Nephron progenitor cell (in vitro differentiated cells): Measurements from ENCODE around the gene EPB41L5.
A peak's percentile ranks its signal among the peaks of the same experiment; 100 is the strongest.
"Not testable (repeated sequence)": the region's sequence is repeated elsewhere in the genome, so short reads cannot be mapped to it uniquely, and the experiment has no call there.

Experiments
- DNase-seq: peaks from one replicate; pipeline ENCODE4 v3.0.0; 2021
- H3K27ac Mint-ChIP-seq: 2 replicates; pipeline ENCODE4 v1.8.0; 2021; ENCODE audit warnings: mild to moderate bottlenecking, moderate library complexity, mixed read lengths
- H3K27me3 Mint-ChIP-seq: 2 replicates; pipeline ENCODE4 v1.8.0; 2021; ENCODE audit warnings: mild to moderate bottlenecking, low read depth, mixed read lengths; ENCODE audit not compliant: poor library complexity
- H3K36me3 Mint-ChIP-seq: 2 replicates; pipeline ENCODE4 v1.8.0; 2021; ENCODE audit warnings: low read depth, mixed read lengths
- H3K4me1 Mint-ChIP-seq: 2 replicates; pipeline ENCODE4 v1.8.0; 2021; ENCODE audit warnings: mixed read lengths
- H3K4me3 Mint-ChIP-seq: 2 replicates; pipeline ENCODE4 v1.8.0; 2021; ENCODE audit warnings: mild to moderate bottlenecking, moderate library complexity, mixed read lengths
- H3K9me3 Mint-ChIP-seq: 2 replicates; pipeline ENCODE4 v1.8.0; 2021; ENCODE audit warnings: mild to moderate bottlenecking, moderate library complexity, mixed read lengths
- TF ChIP-seq, protein P1 (sequence below): fragments of 200-600 bp; sonication (generic); IDR thresholded peaks from 2 replicates; pipeline ENCODE4 v1.5.0; 2021; ENCODE audit warnings: antibody characterized with exemption

The EPB41L5 gene

DNA sequence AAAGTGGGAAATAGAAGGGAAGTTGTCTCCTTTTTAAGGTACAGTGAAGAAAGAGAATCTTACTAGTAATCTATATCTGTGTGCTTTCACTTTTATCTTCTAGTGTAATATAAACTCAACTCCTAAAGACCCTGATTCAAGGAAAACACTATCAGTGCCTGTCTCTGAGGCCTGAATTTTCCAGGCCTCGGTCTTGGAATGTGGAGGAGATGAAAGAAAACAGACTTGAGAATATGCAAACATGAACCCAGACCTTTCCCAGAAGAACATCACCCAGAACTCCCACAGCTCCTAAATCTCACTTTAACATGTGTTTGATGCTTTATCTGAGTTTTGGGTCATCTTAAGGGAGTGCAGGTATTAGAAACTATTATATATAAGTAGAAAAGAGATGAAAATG is 51.8 kb downstream of the EPB41L5 start:
- no peaks in the 10 kb centered on the region for H3K27me3 Mint-ChIP-seq

DNA sequence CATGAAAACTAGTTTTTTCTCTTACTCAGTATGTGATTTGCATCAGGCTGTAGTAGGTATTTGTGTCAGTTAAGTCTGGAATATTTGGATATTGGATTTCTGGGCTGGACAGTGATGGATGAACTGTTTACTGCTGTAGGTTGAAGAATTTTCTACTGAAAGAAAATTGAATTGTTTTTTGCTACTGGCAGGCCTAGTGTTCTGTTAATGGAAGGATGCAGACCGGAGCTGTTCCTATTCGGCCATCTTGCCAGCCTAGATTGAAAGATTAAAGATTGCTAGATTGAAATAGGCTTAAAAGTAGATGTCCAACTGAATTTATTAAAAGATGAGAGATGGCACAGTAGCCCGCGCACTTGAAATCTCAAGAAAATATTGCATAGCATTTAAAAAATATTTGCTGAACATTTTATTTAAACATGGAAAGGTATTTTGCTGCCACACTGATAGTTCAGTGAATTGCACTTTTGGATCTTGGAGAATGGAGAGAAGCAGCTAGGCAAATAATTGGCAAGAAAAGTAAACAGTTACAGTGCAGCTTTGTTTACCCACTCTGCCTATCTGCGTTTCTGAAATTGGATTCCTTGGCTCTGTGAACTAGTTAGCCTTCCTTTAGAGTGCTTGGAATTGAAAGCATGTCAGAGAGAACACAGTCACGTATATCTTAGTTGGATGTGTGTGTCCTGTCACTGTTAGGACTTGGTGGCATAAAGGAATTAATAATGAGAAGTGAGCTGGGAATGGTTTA is 54.1 kb downstream of the EPB41L5 start:
- no peak overlapping the region for H3K4me3 Mint-ChIP-seq
- TF ChIP-seq, protein P1, sequence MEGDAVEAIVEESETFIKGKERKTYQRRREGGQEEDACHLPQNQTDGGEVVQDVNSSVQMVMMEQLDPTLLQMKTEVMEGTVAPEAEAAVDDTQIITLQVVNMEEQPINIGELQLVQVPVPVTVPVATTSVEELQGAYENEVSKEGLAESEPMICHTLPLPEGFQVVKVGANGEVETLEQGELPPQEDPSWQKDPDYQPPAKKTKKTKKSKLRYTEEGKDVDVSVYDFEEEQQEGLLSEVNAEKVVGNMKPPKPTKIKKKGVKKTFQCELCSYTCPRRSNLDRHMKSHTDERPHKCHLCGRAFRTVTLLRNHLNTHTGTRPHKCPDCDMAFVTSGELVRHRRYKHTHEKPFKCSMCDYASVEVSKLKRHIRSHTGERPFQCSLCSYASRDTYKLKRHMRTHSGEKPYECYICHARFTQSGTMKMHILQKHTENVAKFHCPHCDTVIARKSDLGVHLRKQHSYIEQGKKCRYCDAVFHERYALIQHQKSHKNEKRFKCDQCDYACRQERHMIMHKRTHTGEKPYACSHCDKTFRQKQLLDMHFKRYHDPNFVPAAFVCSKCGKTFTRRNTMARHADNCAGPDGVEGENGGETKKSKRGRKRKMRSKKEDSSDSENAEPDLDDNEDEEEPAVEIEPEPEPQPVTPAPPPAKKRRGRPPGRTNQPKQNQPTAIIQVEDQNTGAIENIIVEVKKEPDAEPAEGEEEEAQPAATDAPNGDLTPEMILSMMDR, result no peak
- peaks cover 30% of the 10 kb centered on the region for H3K4me1 Mint-ChIP-seq
- DNase-seq, result no peak
- no peaks in the 10 kb centered on the region for H3K27me3 Mint-ChIP-seq
- peak overlapping the region; percentile 49 for H3K27ac Mint-ChIP-seq
- peaks cover 46% of the 10 kb centered on the region for H3K9me3 Mint-ChIP-seq
- peaks cover 56% of the 10 kb centered on the region for H3K36me3 Mint-ChIP-seq

More for the DNA sequence above, 51.8 kb downstream of the EPB41L5 start:
- H3K9me3 Mint-ChIP-seq, result peaks cover 29% of the 10 kb centered on the region
- no peak overlapping the region for H3K4me3 Mint-ChIP-seq
- H3K27ac Mint-ChIP-seq, result peak overlapping the region; percentile 77
- TF ChIP-seq, protein P1, result no peak
- no peak for DNase-seq
- H3K36me3 Mint-ChIP-seq, result peaks cover 52% of the 10 kb centered on the region
- peaks cover 32% of the 10 kb centered on the region for H3K4me1 Mint-ChIP-seq

DNA sequence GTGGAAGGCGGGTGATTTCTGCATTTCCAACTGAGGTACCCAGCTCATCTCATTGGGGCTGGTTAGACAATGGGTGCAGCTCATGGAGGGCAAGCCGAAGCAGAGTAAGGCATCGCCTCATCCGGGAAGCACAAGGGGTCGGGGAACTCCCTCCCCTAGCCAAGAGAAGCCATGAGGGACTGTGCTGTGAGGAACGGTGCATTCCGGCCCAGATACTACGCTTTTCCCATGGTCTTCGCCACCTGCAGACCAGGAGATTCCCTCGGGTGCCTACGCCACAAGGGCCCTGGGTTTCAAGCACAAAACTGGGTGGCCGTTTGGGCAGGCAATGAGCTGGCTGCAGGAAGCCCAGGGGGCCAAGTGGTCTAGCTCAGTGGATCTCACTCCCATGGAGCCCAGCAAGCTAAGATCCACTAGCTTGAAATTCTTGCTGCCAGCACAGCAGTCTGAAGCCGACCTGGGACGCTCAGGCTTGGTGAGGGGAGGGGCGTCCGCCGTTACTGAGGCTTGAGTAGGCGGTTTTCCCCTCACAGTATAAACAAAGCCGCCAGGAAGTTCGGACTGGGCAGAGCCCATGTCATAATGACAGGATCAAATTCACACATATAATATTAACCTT is 55.3 kb downstream of the EPB41L5 start:
- peaks cover 46% of the 10 kb centered on the region for H3K9me3 Mint-ChIP-seq
- not testable (repeated sequence) for DNase-seq
- H3K4me1 Mint-ChIP-seq, result peaks cover 30% of the 10 kb centered on the region

DNA sequence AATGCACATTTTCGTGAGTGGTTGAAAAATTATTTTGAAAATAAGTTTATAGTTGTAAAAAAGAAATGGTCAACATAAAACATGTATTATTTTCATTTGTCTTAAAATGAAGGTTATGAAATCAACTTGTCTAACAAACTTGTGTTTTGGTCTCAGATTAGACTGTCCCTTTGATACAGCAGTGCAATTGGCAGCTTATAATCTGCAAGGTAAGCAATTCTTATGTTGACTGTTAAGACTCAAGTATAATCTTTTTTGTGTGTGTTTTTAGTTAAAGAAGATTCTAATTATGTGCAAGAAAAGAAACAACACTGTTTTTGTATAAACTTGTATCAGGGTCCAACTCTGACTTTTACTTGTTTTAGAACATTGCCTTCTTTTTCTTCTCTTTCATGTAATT is 62.7 kb downstream of the EPB41L5 start:
- peaks cover 25% of the 10 kb centered on the region for H3K9me3 Mint-ChIP-seq
- no peak overlapping the region for H3K27ac Mint-ChIP-seq
- TF ChIP-seq, protein P1, result no peak
- DNase-seq, result no peak
- no peaks in the 10 kb centered on the region for H3K27me3 Mint-ChIP-seq
- no peak overlapping the region for H3K4me3 Mint-ChIP-seq
- H3K4me1 Mint-ChIP-seq, result no peaks in the 10 kb centered on the region
- H3K36me3 Mint-ChIP-seq, result peaks cover 72% of the 10 kb centered on the region

More for the DNA sequence above, 55.3 kb downstream of the EPB41L5 start:
- H3K27ac Mint-ChIP-seq, H3K4me3 Mint-ChIP-seq, H3K27me3 Mint-ChIP-seq: not testable (repeated sequence)
- H3K36me3 Mint-ChIP-seq, result peaks cover 55% of the 10 kb centered on the region

DNA sequence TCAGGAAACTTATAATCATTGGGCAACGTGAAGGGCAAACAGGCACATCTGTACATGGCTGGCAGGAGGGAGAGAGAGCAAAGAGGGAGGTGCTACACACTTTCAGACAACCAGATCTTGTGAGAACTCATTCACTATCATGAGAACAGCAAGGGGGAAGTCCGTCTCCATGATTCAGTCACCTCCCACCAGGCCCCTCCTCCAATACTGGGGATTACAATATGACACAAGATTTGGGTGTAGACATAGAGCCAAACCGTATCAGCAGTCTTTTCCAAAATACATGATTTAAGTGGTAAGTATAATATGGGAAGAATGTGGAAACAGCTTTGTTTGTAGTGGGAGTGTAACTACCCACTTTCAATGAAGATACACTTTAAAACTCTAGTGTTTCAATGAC is 65.0 kb downstream of the EPB41L5 start:
- TF ChIP-seq, protein P1, result no peak
- H3K36me3 Mint-ChIP-seq, result peaks cover 80% of the 10 kb centered on the region
- DNase-seq, result no peak
- H3K4me3 Mint-ChIP-seq, result no peak overlapping the region
- peaks cover 31% of the 10 kb centered on the region for H3K9me3 Mint-ChIP-seq
- peak overlapping the region; percentile 53 for H3K27ac Mint-ChIP-seq
- no peaks in the 10 kb centered on the region for H3K4me1 Mint-ChIP-seq
- H3K27me3 Mint-ChIP-seq, result no peaks in the 10 kb centered on the region

DNA sequence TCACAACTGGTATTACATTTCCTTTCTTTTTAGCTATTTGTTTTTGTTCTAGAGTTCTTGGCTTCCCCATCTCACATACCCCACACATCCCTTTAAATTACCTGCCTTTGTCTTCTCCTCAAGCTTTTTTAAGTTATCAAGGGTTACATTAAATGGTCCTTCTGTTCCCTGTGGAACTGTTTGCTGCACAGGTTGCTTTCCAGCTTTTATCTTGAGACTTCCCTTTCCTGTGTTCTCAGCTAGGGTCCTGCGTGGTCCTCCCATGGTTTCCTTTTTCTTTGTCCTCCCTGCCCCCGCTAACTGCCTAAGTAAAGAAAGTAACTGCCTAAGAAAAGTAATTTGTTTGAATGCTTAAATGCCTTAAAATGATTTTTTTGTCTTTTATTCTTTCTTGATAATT is 66.8 kb downstream of the EPB41L5 start:
- Mint-ChIP-seq H3K36me3 (peaks cover 89% of the 10 kb centered on the region), H3K9me3 (peaks cover 45% of the 10 kb centered on the region), H3K27ac (peak overlapping the region; percentile 70), H3K4me1 (no peaks in the 10 kb centered on the region), H3K27me3 (no peaks in the 10 kb centered on the region), H3K4me3 (no peak overlapping the region)
- TF ChIP-seq, protein P1, result no peak
- DNase-seq, result no peak
